Measurements from ENCODE around the gene CHST14. TPM values are rescaled to one million over a fixed set of nuclear protein-coding genes. Genes with fewer than 3 reads are reported as not detected.

CHST14 gene
- 11.1 TPM for total RNA-seq (ENCODE audit: insufficient read depth, low replicate concordance)

GRCh38 chr15:40470423-40471104 is at the start of gene CHST14:
TSS of gene CHST14 (plus strand) at chr15:40470984. CDS start at chr15:40471214, 230 bp downstream.
- peak; percentile 78 for DNase-seq (ENCODE audit: low spot score)

GRCh38 chr15:40421246-40422157 is 49.3 kb upstream of the CHST14 start:
- DNase-seq (ENCODE audit: low spot score): peak; percentile 68

- DNase-seq (ENCODE audit: low spot score): no peak
Measured at GRCh38 chr15:40424483-40425115, 46.2 kb upstream of the CHST14 start.

GRCh38 chr15:40425681-40426080 is 45.1 kb upstream of the CHST14 start:
- DNase-seq (ENCODE audit: low spot score): no peak

- no peak for DNase-seq (ENCODE audit: low spot score)
Measured at GRCh38 chr15:40427188-40427587, 43.6 kb upstream of the CHST14 start.

- no peak for DNase-seq (ENCODE audit: low spot score)
Measured at GRCh38 chr15:40428185-40428584, 42.6 kb upstream of the CHST14 start.

- DNase-seq (ENCODE audit: low spot score): no peak
Measured at GRCh38 chr15:40429068-40429710, 41.6 kb upstream of the CHST14 start.

GRCh38 chr15:40430271-40430805 is 40.4 kb upstream of the CHST14 start:
- peak; percentile 59 for DNase-seq (ENCODE audit: low spot score)

- no peak for DNase-seq (ENCODE audit: low spot score)
Measured at GRCh38 chr15:40435023-40435709, 35.6 kb upstream of the CHST14 start.

GRCh38 chr15:40435710-40436089 is 35.1 kb upstream of the CHST14 start:
- DNase-seq (ENCODE audit: low spot score): peak; percentile 34

GRCh38 chr15:40436116-40436891 is 34.5 kb upstream of the CHST14 start:
- DNase-seq (ENCODE audit: low spot score): peak; percentile 61

GRCh38 chr15:40436892-40437751 is 33.7 kb upstream of the CHST14 start:
- DNase-seq (ENCODE audit: low spot score): peak; percentile 27

- no peak for DNase-seq (ENCODE audit: low spot score)
Measured at GRCh38 chr15:40437752-40438687, 32.8 kb upstream of the CHST14 start.

- no peak for DNase-seq (ENCODE audit: low spot score)
Measured at GRCh38 chr15:40438712-40439111, 32.1 kb upstream of the CHST14 start.

- DNase-seq (ENCODE audit: low spot score): peak; percentile 72
Measured at GRCh38 chr15:40439461-40439959, 31.3 kb upstream of the CHST14 start.

GRCh38 chr15:40439960-40440742 is 30.6 kb upstream of the CHST14 start:
- peak; percentile 73 for DNase-seq (ENCODE audit: low spot score)
